D721Med (cell line): ENCODE data around the gene NR1I3.
A peak's percentile ranks its signal among the peaks of the same experiment; 100 is the strongest.

Source experiments
- DNase-seq: peaks from one replicate; pipeline ENCODE4 v3.0.0; 2011; ENCODE audit warnings: low spot score; ENCODE audit not compliant: insufficient read length
- FAIRE-seq: peaks from 2 replicates; lab custom pipeline; 2011; peaks lifted over from hg19 to GRCh38; lab: Jason Lieb, UNC
- TF ChIP-seq, protein P1 (sequence below): IDR thresholded peaks from 2 replicates; pipeline ENCODE4 v1.5.1; 2012; ENCODE audit warnings: mild to moderate bottlenecking, control low read depth; ENCODE audit not compliant: insufficient read depth; ENCODE audit errors: missing control alignments

Gene NR1I3

DNA sequence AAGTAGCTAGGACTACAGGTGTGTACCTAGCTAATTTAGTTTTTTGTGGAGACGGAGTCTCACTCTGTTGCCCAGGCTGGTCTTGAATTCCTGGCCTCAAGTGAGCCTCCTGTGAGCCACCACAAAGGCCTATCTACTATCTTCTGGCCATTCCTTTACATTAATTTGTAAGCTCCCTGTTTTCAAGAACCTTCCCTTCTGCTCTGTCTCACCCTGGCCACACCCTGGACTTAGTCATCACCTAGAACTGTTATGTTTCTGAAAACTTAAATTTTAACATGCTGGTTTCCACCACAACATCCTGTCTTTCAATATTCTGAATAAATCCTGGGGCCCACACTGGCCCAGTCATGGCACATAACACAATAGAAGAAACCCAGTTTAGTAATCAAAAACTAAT is 55.8 kb downstream of the NR1I3 start:
- no peak for DNase-seq
- TF ChIP-seq, protein P1, sequence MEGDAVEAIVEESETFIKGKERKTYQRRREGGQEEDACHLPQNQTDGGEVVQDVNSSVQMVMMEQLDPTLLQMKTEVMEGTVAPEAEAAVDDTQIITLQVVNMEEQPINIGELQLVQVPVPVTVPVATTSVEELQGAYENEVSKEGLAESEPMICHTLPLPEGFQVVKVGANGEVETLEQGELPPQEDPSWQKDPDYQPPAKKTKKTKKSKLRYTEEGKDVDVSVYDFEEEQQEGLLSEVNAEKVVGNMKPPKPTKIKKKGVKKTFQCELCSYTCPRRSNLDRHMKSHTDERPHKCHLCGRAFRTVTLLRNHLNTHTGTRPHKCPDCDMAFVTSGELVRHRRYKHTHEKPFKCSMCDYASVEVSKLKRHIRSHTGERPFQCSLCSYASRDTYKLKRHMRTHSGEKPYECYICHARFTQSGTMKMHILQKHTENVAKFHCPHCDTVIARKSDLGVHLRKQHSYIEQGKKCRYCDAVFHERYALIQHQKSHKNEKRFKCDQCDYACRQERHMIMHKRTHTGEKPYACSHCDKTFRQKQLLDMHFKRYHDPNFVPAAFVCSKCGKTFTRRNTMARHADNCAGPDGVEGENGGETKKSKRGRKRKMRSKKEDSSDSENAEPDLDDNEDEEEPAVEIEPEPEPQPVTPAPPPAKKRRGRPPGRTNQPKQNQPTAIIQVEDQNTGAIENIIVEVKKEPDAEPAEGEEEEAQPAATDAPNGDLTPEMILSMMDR, result no peak
- FAIRE-seq, result no peak

DNA sequence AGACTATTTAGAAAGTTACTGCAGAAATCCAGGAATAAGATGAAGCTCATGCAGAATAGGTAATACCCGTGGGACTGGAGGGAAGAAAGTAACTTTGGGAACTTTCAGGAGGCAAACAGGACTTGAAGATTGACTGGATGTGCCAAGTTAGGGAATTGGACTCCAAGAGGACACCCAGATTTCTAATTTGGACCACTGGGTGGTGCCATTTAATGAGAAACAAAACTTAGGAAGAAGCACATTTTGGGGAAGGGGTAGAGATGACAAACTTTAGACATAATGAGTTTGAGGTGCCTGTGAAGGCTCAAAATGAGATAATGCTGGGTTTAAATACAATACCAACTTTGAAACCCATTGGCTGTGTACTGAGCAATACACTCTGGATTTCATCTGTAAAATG is 57.4 kb downstream of the NR1I3 start:
- no peak for DNase-seq
- TF ChIP-seq, protein P1, result peak; percentile 51
- FAIRE-seq, result no peak

DNA sequence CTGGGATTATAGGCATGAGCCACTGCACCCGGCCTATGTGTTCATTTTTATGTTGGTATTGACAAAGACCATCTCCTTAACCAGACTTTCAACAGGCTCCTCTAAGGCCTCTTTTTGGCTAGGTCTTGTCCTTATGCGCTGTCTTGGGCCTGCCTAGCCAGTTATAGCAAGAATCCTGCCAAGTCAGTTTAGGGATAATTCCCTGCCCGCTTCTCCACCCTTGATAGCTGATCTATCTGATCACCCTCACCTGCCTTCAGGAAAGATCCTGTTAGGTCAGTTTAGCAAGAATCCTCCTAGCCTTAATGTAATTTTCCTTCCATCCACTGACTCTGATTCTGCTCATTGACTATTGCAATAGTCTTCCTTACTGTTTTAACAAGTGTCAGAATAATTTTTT is 58.3 kb downstream of the NR1I3 start:
- FAIRE-seq (no peak), DNase-seq (no peak)
- TF ChIP-seq, protein P1, result no peak
